ENCODE measurements around the gene PTPMT1.

DNA sequence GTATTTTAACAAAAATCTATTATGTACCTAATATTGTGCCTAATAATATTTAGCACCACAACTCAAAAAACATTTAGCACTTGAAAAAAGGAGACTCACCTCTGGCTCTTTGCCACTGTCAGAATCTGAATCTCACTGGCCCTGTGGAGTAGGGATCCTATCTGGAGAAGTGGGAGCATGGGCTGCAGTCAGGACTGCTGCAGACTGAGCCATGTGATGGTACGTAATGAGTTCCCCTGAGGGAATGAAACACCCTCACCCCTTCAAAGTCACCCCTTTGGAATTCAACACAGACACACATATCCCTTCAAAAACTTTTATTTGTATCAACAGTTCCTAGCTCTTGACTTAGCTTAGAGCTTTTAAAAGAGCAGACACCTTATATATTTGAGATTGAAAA, 6.5 kb downstream of the PTPMT1 start:
- TF ChIP-seq, protein P1, sequence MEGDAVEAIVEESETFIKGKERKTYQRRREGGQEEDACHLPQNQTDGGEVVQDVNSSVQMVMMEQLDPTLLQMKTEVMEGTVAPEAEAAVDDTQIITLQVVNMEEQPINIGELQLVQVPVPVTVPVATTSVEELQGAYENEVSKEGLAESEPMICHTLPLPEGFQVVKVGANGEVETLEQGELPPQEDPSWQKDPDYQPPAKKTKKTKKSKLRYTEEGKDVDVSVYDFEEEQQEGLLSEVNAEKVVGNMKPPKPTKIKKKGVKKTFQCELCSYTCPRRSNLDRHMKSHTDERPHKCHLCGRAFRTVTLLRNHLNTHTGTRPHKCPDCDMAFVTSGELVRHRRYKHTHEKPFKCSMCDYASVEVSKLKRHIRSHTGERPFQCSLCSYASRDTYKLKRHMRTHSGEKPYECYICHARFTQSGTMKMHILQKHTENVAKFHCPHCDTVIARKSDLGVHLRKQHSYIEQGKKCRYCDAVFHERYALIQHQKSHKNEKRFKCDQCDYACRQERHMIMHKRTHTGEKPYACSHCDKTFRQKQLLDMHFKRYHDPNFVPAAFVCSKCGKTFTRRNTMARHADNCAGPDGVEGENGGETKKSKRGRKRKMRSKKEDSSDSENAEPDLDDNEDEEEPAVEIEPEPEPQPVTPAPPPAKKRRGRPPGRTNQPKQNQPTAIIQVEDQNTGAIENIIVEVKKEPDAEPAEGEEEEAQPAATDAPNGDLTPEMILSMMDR (IDR thresholded peaks at IDR 0.05; ENCODE audit: insufficient read depth, low read length, poor library complexity, severe bottlenecking), result no peak
- TF ChIP-seq EZH2phosphoT487 (conservative IDR thresholded peaks at IDR 0.05; ENCODE audit: low read length), result no peak
